IPS-18c (cell line): Measurements from ENCODE around the gene SFXN4.
"Not testable (repeated sequence)": the region's sequence is repeated elsewhere in the genome, so short reads cannot be mapped to it uniquely, and the experiment has no call there.

ENCODE experiments used
- H3K4me3 ChIP-seq: 2 replicates; pipeline ENCODE4 v1.7.0; 2013; ENCODE audit warnings: low read depth, mild to moderate bottlenecking, low read length, moderate library complexity; ENCODE audit not compliant: insufficient read depth
- H3K9me3 ChIP-seq: one replicate; pipeline ENCODE4 v1.6.1; 2013; ENCODE audit warnings: mild to moderate bottlenecking, low read length, moderate library complexity; ENCODE audit not compliant: control insufficient read depth, insufficient read depth

Gene SFXN4

GRCh38 chr10:119103241-119103902 lies 62.1 kb downstream of the SFXN4 start:
- Histone ChIP-seq H3K4me3 (no peak overlapping the region), H3K9me3 (peaks cover 2% of the 10 kb centered on the region)

- Histone ChIP-seq H3K4me3 (no peak overlapping the region), H3K9me3 (peaks cover 2% of the 10 kb centered on the region)
Measured at GRCh38 chr10:119101366-119102098, 64.0 kb downstream of the SFXN4 start.

- peaks cover 2% of the 10 kb centered on the region for H3K9me3 ChIP-seq
- no peak overlapping the region for H3K4me3 ChIP-seq
Measured at GRCh38 chr10:119100434-119101238, 64.9 kb downstream of the SFXN4 start.

DNA sequence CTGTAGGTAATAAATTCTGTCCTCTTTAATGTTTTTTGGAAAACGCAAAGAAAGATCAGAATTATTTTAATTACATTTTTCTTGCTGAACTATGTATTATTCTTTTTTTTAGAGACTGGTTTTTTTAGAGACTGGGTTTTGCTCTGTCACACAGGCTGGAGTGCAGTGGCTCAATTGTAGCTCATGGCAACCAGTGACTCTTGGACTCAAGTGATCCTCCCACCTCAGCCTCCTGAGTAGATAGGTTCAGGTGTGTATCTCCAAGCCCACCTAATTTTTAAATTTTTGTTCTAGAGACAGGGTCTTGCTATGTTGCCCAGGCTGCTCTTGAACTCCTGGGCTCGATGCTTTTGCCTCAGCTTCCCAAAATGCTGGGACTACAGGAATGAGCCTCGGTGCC lies 66.9 kb downstream of the SFXN4 start:
- no peak overlapping the region for H3K4me3 ChIP-seq
- H3K9me3 ChIP-seq, result no peaks in the 10 kb centered on the region

- not testable (repeated sequence) for H3K4me3 ChIP-seq, H3K9me3 ChIP-seq
Measured at GRCh38 chr10:119096641-119097415, 68.7 kb downstream of the SFXN4 start.

GRCh38 chr10:119095640-119096039 lies 69.9 kb downstream of the SFXN4 start:
- Histone ChIP-seq H3K9me3 (no peaks in the 10 kb centered on the region), H3K4me3 (no peak overlapping the region)

DNA sequence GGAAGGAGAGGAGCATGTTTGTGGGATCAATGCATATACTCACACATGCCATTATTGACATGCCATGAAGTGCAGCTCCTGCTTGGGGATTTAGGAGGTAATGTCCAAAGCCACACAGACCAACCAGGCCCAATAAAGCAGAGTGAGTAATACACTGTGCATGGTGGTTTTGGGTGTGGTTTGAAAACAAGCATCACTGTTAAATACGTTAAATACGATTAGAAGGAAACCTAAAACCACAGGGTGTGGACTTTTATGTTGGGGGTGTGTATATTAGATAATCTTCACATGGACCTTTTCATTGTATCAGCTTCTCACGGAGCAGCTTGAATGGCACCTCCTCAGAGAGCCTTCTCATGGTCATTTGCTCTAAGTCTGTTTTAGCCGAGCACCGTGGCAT lies 74.5 kb downstream of the SFXN4 start:
- Histone ChIP-seq H3K9me3 (no peaks in the 10 kb centered on the region), H3K4me3 (no peak overlapping the region)
